Measurements from ENCODE around the gene DHCR24.
"Not testable (repeated sequence)": the region's sequence is repeated elsewhere in the genome, so short reads cannot be mapped to it uniquely, and the experiment has no call there.

DHCR24 gene

DNA sequence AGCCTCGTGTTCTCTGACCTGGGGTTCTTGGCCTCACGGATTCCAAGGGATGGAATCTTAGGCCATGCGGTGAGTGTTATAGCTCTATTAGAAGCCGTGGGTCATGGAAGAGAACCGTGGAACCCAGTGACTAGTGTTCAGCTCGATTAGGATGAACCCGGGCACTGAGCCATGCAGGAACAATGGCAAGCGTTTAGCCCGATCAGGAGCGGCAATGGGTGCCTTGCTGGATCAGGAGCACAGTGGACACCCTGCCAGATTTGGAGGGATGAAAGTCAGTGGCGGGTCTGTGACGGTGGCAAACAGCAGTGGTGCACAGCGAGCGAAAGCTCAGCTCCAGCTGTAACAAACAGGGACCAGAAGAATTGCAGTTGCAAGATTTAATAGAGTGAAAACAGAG is 24.1 kb upstream of the DHCR24 start:
- not testable (repeated sequence) for H3K4me3 Mint-ChIP-seq; ATAC-seq; DNase-seq; H3K36me3 Mint-ChIP-seq (ENCODE audit: low read depth); H3K4me1 Mint-ChIP-seq; H3K9me3 Mint-ChIP-seq; H3K27me3 Mint-ChIP-seq; H3K27ac Mint-ChIP-seq

DNA sequence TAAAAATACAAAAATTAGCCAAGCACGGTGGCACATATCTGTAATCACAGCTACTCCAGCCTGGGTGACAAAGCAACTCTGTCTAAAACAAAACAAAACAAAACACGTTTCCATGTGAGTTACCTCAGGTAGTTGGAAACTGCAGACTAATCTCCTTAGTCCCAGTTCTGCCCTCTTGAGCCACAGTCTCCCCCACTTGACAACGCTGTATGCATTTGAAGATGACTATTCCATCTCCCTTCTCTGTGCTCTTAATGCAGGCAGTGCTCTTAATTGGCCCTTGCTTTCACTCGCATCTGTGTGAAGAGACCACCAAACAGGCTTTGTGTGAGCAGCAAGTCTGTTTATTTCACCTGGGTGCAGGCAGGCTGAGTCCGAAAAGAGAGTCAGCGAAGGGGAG is 19.6 kb upstream of the DHCR24 start:
- no peaks in the 10 kb centered on the region for H3K36me3 Mint-ChIP-seq (ENCODE audit: low read depth)

DNA sequence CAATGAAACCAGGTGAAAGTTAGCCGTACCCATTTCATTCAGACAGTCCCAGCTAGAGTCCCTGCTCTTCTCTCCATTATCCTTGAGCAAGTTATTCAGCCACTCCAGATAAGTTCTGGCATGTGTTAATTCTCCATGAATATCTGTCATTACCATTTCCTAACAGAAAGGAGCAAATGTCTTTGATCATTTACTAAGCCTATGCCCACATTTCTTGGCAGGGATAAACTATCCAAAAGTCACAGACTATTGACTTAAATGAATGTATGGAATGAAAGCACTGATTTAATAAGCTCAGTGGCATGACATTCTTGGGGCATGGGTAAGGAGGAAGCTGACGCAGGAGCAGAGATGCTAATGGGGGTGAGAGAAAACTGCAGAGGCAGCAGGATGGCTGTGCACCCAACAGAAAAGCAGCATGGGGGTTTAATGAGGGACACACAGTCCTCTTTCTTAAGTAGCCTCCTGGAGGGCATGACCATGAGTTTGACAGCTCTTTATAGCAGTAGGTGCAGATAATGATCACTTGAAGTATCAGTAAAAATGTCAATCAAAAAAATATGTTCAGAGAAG is 17.6 kb upstream of the DHCR24 start:
- Mint-ChIP-seq H3K27me3 (peaks cover 7% of the 10 kb centered on the region), H3K36me3 (ENCODE audit: low read depth) (no peaks in the 10 kb centered on the region), H3K9me3 (no peaks in the 10 kb centered on the region), H3K4me3 (no peak overlapping the region), H3K4me1 (no peaks in the 10 kb centered on the region), H3K27ac (no peak overlapping the region)
- ATAC-seq (no peak), DNase-seq (no peak)

More for the DNA sequence above, 19.6 kb upstream of the DHCR24 start:
- ATAC-seq, result no peak
- DNase-seq, result no peak
- H3K4me3 Mint-ChIP-seq, result no peak overlapping the region
- H3K4me1 Mint-ChIP-seq, result no peaks in the 10 kb centered on the region
- H3K27me3 Mint-ChIP-seq, result peaks cover 5% of the 10 kb centered on the region
- no peak overlapping the region for H3K27ac Mint-ChIP-seq
- no peaks in the 10 kb centered on the region for H3K9me3 Mint-ChIP-seq

DNA sequence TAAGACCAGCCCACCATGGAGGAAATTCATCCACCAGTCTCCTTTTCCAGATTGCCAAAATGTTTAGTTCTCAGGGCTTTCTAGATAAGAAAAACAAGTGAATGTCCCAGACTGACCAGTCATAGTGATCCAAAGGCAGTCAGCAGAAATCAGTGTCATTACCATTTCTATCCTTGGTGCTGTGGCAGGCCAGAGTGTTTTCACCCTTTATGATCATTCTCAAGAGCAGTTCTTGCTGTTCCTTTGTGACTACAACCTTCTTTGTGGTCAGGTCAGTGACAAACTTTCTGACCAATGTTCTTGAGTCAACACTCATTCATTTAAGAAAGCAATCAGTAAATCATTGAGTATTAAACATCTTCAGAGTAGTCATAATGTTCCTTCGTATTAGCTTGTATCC is 7.3 kb upstream of the DHCR24 start:
- H3K4me3 Mint-ChIP-seq, result no peak overlapping the region
- DNase-seq, result no peak
- H3K27me3 Mint-ChIP-seq, result peaks cover 13% of the 10 kb centered on the region
- no peaks in the 10 kb centered on the region for H3K9me3 Mint-ChIP-seq
- peak; percentile 28 for ATAC-seq
- no peaks in the 10 kb centered on the region for H3K4me1 Mint-ChIP-seq
- no peaks in the 10 kb centered on the region for H3K36me3 Mint-ChIP-seq (ENCODE audit: low read depth)
- no peak overlapping the region for H3K27ac Mint-ChIP-seq

- no peak overlapping the region for H3K27ac Mint-ChIP-seq
- no peaks in the 10 kb centered on the region for H3K9me3 Mint-ChIP-seq
- H3K4me1 Mint-ChIP-seq, result peaks cover 6% of the 10 kb centered on the region
- ATAC-seq (no peak), DNase-seq (no peak)
- H3K27me3 Mint-ChIP-seq, result peaks cover 20% of the 10 kb centered on the region
- H3K4me3 Mint-ChIP-seq, result no peak overlapping the region
- H3K36me3 Mint-ChIP-seq (ENCODE audit: low read depth), result no peaks in the 10 kb centered on the region
Measured at GRCh38 chr1:54892586-54892985, 5.6 kb upstream of the DHCR24 start.

- H3K27ac Mint-ChIP-seq, result no peak overlapping the region
Measured at GRCh38 chr1:54889132-54889725, 2.2 kb upstream of the DHCR24 start.

GRCh38 chr1:54888080-54888733 is 1.2 kb upstream of the DHCR24 start:
- Mint-ChIP-seq H3K9me3 (no peaks in the 10 kb centered on the region), H3K4me1 (peaks cover 34% of the 10 kb centered on the region), H3K4me3 (peak overlapping the region; percentile 88), H3K27ac (no peak overlapping the region), H3K27me3 (peaks cover 22% of the 10 kb centered on the region), H3K36me3 (ENCODE audit: low read depth) (peaks cover 3% of the 10 kb centered on the region)
- DNase-seq (no peak), ATAC-seq (no peak)

More at GRCh38 chr1:54889132-54889725, 2.2 kb upstream of the DHCR24 start:
- no peak for DNase-seq
- no peak for ATAC-seq
- peaks cover 28% of the 10 kb centered on the region for H3K4me1 Mint-ChIP-seq
- no peak overlapping the region for H3K4me3 Mint-ChIP-seq
- peaks cover 22% of the 10 kb centered on the region for H3K27me3 Mint-ChIP-seq
- H3K36me3 Mint-ChIP-seq (ENCODE audit: low read depth), result no peaks in the 10 kb centered on the region
- H3K9me3 Mint-ChIP-seq, result no peaks in the 10 kb centered on the region

DNA sequence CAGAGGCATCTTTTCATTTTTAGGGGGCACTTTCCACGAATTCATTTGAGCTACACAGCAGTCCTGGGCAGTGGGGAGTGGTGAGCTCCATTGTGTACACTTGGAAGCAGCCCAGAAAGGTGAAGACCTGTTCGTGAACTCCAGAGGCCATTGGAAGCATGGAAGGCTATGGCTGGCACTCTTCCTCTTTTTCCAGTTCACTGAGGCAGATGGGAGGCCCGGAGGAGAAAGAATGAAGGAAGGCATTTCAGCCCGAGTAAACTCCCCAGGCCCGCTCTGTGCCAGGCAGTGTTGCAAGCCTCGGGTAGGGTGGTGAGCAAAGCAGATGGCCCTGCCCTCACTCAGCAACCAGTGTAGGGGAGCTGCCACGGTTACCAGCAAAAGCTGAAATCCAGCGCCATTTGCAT is 673 bp upstream of the DHCR24 start:
- H3K36me3 Mint-ChIP-seq (ENCODE audit: low read depth), result peaks cover 7% of the 10 kb centered on the region
- ATAC-seq, result no peak
- H3K4me1 Mint-ChIP-seq, result peaks cover 34% of the 10 kb centered on the region
- no peaks in the 10 kb centered on the region for H3K9me3 Mint-ChIP-seq
- H3K27ac Mint-ChIP-seq, result peak overlapping the region; percentile 55
- H3K27me3 Mint-ChIP-seq, result peaks cover 20% of the 10 kb centered on the region
- peak overlapping the region; percentile 88 for H3K4me3 Mint-ChIP-seq
- DNase-seq, result no peak

DNA sequence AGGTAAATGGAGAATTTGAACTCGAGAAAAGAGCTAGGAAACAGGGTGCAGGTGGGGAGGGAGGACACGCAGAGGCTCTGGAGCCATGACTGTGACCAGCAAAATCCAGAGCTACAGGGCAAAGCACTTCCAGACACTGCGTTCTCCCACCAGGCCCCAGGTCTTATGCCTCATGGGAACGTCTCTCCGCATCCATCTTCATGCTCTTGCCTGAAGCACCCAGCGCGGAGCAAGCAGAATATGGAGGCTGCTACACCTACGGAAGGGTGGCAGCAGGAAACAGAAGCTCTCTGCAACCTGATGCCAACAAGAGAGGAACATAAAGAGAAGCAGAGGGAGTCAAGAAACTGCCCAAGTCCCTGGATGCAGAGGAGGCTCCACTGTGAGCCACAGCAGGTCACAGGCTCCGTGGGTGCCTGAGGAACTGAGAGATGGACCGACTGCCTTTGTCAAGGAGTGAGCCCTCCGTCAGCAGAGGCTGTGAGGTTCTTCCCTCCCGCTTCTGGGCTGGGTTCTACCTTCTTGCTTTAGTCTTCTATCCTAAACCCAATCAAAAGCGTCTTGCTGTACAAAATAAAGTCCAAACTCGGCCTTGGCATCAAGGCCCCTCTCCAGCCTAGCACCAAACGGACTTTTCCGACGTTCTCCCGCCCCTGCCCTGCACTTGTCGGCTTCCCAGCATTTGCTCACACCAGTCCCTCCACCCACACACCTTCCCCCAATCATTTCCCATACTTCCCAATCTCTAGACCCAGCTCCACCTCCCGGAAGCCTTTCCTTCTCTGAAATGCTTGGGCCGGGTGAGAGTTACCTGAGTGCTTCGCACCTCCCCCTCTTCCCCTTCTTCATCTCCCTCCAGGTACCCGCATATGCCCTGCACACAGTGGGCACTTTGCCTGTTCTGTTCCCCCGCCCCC is 930 bp downstream of the DHCR24 start:
- Mint-ChIP-seq H3K27me3 (peaks cover 20% of the 10 kb centered on the region), H3K4me3 (peak overlapping the region; percentile 88), H3K4me1 (peaks cover 34% of the 10 kb centered on the region), H3K27ac (peak overlapping the region; percentile 79), H3K9me3 (no peaks in the 10 kb centered on the region), H3K36me3 (ENCODE audit: low read depth) (peaks cover 20% of the 10 kb centered on the region)
- DNase-seq (no peak), ATAC-seq (no peak)

GRCh38 chr1:54885237-54885679 is 1.7 kb downstream of the DHCR24 start:
- Mint-ChIP-seq H3K27me3 (peaks cover 19% of the 10 kb centered on the region), H3K4me3 (peak overlapping the region; percentile 88), H3K36me3 (ENCODE audit: low read depth) (peaks cover 22% of the 10 kb centered on the region), H3K4me1 (peaks cover 34% of the 10 kb centered on the region), H3K27ac (no peak overlapping the region), H3K9me3 (no peaks in the 10 kb centered on the region)
- ATAC-seq, result no peak
- no peak for DNase-seq

- Mint-ChIP-seq H3K9me3 (no peaks in the 10 kb centered on the region), H3K27ac (no peak overlapping the region), H3K36me3 (ENCODE audit: low read depth) (peaks cover 26% of the 10 kb centered on the region), H3K4me3 (no peak overlapping the region), H3K4me1 (peaks cover 34% of the 10 kb centered on the region), H3K27me3 (peaks cover 14% of the 10 kb centered on the region)
- DNase-seq, result no peak
- no peak for ATAC-seq
Measured at GRCh38 chr1:54884768-54885167, 2.2 kb downstream of the DHCR24 start.

DNA sequence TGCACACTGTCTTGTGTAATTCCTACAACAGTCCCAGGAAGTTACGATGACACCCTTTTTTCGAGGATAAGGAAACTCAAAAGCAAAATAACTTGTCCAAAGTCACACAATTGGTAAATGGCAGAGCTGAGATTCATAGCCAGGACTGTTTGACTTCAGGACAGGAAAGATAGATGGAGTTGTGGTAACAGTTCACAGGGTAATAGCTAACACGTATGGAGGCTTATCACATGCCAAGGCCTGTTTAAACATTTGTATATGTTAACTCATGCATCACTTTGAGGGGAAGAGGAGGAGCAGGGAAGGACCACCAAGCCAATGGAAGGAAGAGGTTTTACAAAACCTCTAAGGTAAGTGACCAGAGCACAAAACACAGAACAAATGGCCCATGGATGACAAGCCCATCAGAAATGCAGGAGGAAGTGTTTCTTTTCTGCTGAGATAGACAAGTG is 2.8 kb downstream of the DHCR24 start:
- Mint-ChIP-seq H3K27ac (no peak overlapping the region), H3K4me3 (no peak overlapping the region), H3K27me3 (peaks cover 9% of the 10 kb centered on the region), H3K9me3 (no peaks in the 10 kb centered on the region), H3K4me1 (peaks cover 34% of the 10 kb centered on the region), H3K36me3 (ENCODE audit: low read depth) (peaks cover 32% of the 10 kb centered on the region)
- DNase-seq, result no peak
- ATAC-seq, result no peak

DNA sequence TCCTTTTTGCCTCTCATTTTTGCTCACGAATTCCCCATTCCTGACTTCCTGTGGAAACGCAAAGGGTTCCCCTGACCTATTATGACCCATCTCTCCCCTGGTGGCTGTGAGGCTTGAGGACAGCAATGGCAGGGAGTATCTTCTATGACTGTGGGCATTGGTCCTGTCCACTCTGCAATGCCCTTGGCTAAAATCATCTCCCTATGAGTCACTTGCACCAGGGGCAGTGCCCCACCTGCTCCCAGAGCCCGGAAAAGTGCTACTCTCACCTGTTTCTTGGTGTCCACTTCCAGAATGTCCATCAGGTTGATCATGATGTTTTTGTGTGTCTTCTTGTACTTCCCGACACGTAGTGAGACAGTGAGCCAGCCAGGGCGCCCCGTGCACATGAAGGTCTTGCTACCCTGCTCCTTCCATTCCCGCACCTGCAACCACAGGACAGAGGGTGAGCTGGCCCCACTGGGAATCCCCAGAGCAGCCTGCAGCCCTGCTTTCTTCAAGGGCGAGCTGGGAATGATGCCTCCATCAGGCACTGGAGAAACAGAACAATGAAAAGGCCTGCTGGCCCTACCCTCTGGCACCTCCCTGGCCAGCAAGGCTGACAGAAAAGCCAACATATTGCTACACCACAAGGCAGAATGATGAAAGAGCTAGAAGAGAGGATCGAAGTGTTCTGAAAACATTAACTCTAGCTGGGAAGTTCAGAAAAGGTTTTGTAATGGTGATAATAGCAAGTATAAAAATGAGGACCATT is 3.5 kb downstream of the DHCR24 start:
- H3K27ac Mint-ChIP-seq, result no peak overlapping the region
- H3K9me3 Mint-ChIP-seq, result no peaks in the 10 kb centered on the region
- ATAC-seq (no peak), DNase-seq (no peak)
- H3K4me3 Mint-ChIP-seq, result no peak overlapping the region
- peaks cover 8% of the 10 kb centered on the region for H3K27me3 Mint-ChIP-seq
- H3K36me3 Mint-ChIP-seq (ENCODE audit: low read depth), result peaks cover 37% of the 10 kb centered on the region
- H3K4me1 Mint-ChIP-seq, result peaks cover 34% of the 10 kb centered on the region

DNA sequence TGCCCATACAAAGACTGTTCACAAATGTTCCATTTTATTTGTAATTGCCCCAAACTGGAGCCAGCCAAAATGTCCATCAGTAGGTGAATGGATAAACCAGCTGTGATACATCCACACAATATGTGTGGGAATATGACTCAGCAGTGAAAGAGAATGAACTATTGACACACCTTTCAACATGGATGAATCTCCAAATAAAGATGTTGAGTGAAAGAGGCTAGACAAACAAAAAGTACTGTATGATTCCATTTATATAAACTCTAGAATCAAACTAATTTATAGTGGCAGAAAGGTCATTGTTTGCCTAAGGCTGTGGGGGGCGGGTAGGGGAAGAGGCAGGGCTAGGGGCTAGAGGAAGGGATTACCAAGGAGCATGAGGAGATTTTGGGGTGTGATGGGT is 4.5 kb downstream of the DHCR24 start:
- no peaks in the 10 kb centered on the region for H3K9me3 Mint-ChIP-seq
- no peak for ATAC-seq
- peaks cover 42% of the 10 kb centered on the region for H3K36me3 Mint-ChIP-seq (ENCODE audit: low read depth)
- H3K4me1 Mint-ChIP-seq, result peaks cover 28% of the 10 kb centered on the region
- no peak for DNase-seq
- H3K27ac Mint-ChIP-seq, result no peak overlapping the region
- no peak overlapping the region for H3K4me3 Mint-ChIP-seq
- H3K27me3 Mint-ChIP-seq, result peaks cover 1% of the 10 kb centered on the region
